Stimulated activated CD8-positive, alpha-beta memory T cell treated with anti-CD3 and anti-CD28 coated beads, Interleukin-15, amount 100 ng/mL, for 1 hour (primary cell): ENCODE measurements around the gene B3GNT7.
"Not testable (repeated sequence)": the region's sequence is repeated elsewhere in the genome, so short reads cannot be mapped to it uniquely, and the experiment has no call there.

Experiments
- DNase-seq: peaks from one replicate; pipeline ENCODE4 v3.0.0-alpha.2; 2020; ENCODE audit warnings: low read depth

B3GNT7 gene

GRCh38 chr2:231367178-231367577 is 28.3 kb upstream of the B3GNT7 start:
- DNase-seq: no peak

GRCh38 chr2:231369580-231370428 is 25.7 kb upstream of the B3GNT7 start:
- DNase-seq: no peak

GRCh38 chr2:231370429-231370748 is 25.1 kb upstream of the B3GNT7 start:
- no peak for DNase-seq

- DNase-seq: no peak
Measured at GRCh38 chr2:231370749-231371429, 24.6 kb upstream of the B3GNT7 start.

- no peak for DNase-seq
Measured at GRCh38 chr2:231371430-231372054, 24.0 kb upstream of the B3GNT7 start.

GRCh38 chr2:231372326-231372725 is 23.2 kb upstream of the B3GNT7 start:
- no peak for DNase-seq

- no peak for DNase-seq
Measured at GRCh38 chr2:231373184-231373583, 22.3 kb upstream of the B3GNT7 start.

- DNase-seq: no peak
Measured at GRCh38 chr2:231373786-231374349, 21.6 kb upstream of the B3GNT7 start.

- no peak for DNase-seq
Measured at GRCh38 chr2:231374771-231375170, 20.7 kb upstream of the B3GNT7 start.

GRCh38 chr2:231375994-231376615 is 19.4 kb upstream of the B3GNT7 start:
- DNase-seq: not testable (repeated sequence)

GRCh38 chr2:231376857-231377256 is 18.7 kb upstream of the B3GNT7 start:
- no peak for DNase-seq

GRCh38 chr2:231378026-231378722 is 17.3 kb upstream of the B3GNT7 start:
- no peak for DNase-seq

GRCh38 chr2:231379266-231380215 is 16.0 kb upstream of the B3GNT7 start:
- no peak for DNase-seq

- no peak for DNase-seq
Measured at GRCh38 chr2:231380307-231380706, 15.2 kb upstream of the B3GNT7 start.

GRCh38 chr2:231380991-231381847 is 14.3 kb upstream of the B3GNT7 start:
- no peak for DNase-seq

- no peak for DNase-seq
Measured at GRCh38 chr2:231382116-231382515, 13.4 kb upstream of the B3GNT7 start.

- no peak for DNase-seq
Measured at GRCh38 chr2:231383416-231384108, 11.9 kb upstream of the B3GNT7 start.

GRCh38 chr2:231384109-231384435 is 11.4 kb upstream of the B3GNT7 start:
- no peak for DNase-seq

- DNase-seq: no peak
Measured at GRCh38 chr2:231384970-231385369, 10.5 kb upstream of the B3GNT7 start.
